Measurements from ENCODE around the gene SLC26A4. TPM values are rescaled to one million over a fixed set of nuclear protein-coding genes. Genes with fewer than 3 reads are reported as not detected.

The SLC26A4 gene
- total RNA-seq, 4 donors from 2014 or later, result 0.17 to 0.44 (median 0.29) TPM; not detected in 1

DNA sequence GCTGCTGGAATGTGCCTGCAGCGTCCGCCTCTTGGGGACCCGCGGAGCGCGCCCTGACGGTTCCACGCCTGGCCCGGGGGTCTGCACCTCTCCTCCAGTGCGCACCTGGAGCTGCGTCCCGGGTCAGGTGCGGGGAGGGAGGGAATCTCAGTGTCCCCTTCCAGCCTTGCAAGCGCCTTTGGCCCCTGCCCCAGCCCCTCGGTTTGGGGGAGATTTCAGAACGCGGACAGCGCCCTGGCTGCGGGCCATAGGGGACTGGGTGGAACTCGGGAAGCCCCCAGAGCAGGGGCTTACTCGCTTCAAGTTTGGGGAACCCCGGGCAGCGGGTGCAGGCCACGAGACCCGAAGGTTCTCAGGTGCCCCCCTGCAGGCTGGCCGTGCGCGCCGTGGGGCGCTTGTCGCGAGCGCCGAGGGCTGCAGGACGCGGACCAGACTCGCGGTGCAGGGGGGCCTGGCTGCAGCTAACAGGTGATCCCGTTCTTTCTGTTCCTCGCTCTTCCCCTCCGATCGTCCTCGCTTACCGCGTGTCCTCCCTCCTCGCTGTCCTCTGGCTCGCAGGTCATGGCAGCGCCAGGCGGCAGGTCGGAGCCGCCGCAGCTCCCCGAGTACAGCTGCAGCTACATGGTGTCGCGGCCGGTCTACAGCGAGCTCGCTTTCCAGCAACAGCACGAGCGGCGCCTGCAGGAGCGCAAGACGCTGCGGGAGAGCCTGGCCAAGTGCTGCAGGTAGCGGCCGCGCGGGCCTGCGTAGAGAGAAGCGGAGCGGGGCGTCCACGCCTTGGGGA lies 645 bp downstream of the SLC26A4 start:
- H3K4me3 ChIP-seq (ENCODE audit: low read depth, poor library complexity, severe bottlenecking), result peak overlapping the region; percentile 23
- no peak for TF ChIP-seq POLR2A (IDR thresholded peaks at IDR 0.05)
- TF ChIP-seq, protein P1, sequence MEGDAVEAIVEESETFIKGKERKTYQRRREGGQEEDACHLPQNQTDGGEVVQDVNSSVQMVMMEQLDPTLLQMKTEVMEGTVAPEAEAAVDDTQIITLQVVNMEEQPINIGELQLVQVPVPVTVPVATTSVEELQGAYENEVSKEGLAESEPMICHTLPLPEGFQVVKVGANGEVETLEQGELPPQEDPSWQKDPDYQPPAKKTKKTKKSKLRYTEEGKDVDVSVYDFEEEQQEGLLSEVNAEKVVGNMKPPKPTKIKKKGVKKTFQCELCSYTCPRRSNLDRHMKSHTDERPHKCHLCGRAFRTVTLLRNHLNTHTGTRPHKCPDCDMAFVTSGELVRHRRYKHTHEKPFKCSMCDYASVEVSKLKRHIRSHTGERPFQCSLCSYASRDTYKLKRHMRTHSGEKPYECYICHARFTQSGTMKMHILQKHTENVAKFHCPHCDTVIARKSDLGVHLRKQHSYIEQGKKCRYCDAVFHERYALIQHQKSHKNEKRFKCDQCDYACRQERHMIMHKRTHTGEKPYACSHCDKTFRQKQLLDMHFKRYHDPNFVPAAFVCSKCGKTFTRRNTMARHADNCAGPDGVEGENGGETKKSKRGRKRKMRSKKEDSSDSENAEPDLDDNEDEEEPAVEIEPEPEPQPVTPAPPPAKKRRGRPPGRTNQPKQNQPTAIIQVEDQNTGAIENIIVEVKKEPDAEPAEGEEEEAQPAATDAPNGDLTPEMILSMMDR (IDR thresholded peaks at IDR 0.05), result no peak
- DNase-seq (ENCODE audit: low spot score in 2 of 2), result peak in 1 of 2 donors; percentile 85
- WGBS, 2 donors, result 0 to 1% methylated on average over 32 to 48 of the region's 73 CpGs
- intact Hi-C loops (cut with DNase I; ENCODE audit: low total_unique reads), result no loop called here

DNA sequence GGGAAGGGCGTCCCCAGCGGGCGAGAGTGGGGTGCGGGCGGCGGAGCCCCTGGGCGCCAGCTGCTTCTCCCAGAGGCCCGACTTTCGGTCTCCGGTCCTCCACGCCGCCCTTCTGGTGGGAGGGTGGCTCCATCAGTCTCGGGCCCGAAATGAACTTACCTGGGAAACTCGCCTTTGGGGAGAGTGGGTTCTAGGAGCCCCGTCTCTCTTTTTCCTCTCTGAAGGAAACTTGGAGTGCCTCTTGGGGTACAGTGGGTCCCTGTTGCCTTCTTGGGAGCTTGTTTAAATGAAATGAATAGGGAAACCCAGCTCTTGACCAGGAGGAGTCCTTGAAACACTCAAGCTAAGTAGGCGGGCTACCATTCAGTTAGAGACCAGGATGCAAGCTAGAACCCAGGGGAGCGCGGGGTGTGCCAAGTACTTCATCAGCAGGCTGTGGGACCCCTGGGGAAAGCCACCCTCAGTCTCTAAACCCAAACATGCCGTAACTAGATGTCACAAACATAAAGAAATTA lies 1.3 kb downstream of the SLC26A4 start:
- TF ChIP-seq, protein P1 (IDR thresholded peaks at IDR 0.05), result no peak
- TF ChIP-seq POLR2A (IDR thresholded peaks at IDR 0.05), result no peak
- peak overlapping the region; percentile 23 for H3K4me3 ChIP-seq (ENCODE audit: low read depth, poor library complexity, severe bottlenecking)
- WGBS, 2 donors, result 28% methylated on average over 8 to 10 of the region's 20 CpGs
- DNase-seq (ENCODE audit: low spot score in 2 of 2), result no peak
- intact Hi-C loops (cut with DNase I; ENCODE audit: low total_unique reads), result no loop called here

DNA sequence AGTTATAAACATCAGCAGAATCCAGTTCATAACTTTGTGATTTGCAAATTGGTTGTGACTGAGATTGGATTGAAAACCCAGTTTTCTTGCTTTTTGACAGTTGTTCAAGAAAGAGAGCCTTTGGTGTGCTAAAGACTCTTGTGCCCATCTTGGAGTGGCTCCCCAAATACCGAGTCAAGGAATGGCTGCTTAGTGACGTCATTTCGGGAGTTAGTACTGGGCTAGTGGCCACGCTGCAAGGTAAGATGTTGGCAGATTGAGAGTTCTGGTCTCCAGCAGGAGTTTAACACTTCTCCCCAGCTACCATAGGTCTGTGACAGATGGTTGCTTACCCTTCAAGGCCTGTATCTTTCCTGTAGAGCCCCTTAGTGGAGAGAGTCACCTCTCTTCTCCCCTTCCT lies 2.6 kb downstream of the SLC26A4 start:
- no peak overlapping the region for H3K4me3 ChIP-seq (ENCODE audit: low read depth, poor library complexity, severe bottlenecking)
- DNase-seq (ENCODE audit: low spot score in 2 of 2), result no peak
- WGBS, 2 donors, result 82 to 90% methylated on average over 4 of the region's 4 CpGs
- TF ChIP-seq POLR2A (IDR thresholded peaks at IDR 0.05), result no peak
- TF ChIP-seq, protein P1 (IDR thresholded peaks at IDR 0.05), result no peak
- intact Hi-C loops (cut with DNase I; ENCODE audit: low total_unique reads), result no loop called here

DNA sequence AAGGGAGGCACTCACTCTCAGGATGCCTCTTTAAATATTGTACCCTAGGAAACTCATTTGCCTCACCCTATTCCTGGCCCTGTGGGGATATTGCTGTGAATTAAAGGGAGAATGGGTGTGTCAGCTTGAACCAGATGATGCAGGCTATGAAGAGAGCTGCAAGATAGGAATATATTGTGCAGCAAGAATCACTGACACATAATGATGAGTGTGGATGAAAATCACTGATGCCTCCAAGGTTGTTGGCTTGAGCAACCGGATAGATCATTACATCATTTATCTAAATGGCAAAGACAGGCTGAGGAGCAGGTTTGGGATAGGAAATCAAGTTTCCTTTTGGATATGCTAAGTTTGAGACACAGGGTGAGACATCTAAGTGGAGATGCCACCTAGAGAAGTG lies 6.2 kb downstream of the SLC26A4 start:
- intact Hi-C loops (cut with DNase I; ENCODE audit: low total_unique reads), result no loop called here
- DNase-seq (ENCODE audit: low spot score in 2 of 2), result no peak
- WGBS, 2 donors, result 55 to 58% methylated on average over 1 of the region's 1 CpG
- no peak overlapping the region for H3K4me3 ChIP-seq (ENCODE audit: low read depth, poor library complexity, severe bottlenecking)
- no peak for TF ChIP-seq POLR2A (IDR thresholded peaks at IDR 0.05)
- TF ChIP-seq, protein P1 (IDR thresholded peaks at IDR 0.05), result no peak

DNA sequence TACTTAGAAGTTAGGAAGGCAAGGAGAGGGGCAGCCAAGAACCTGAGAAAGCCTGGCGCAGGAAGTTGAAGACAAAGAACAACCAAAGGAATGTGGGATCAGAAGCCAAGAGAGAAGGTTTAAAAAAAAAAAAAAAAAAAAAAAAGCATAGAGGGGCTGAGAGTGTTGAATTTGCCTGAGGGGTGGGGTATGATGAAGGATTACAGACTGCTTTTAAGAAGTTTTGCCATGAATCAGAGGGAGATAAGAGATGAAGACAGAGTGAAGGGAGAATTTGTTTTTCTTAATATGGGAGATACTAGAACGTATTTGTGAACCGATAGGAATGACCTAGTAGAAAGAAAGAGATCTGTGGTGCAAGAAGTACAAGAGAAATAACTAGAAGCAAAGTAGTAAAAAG lies 6.7 kb downstream of the SLC26A4 start:
- intact Hi-C loops (cut with DNase I; ENCODE audit: low total_unique reads), result no loop called here
- H3K4me3 ChIP-seq (ENCODE audit: low read depth, poor library complexity, severe bottlenecking), result no peak overlapping the region
- no peak for TF ChIP-seq POLR2A (IDR thresholded peaks at IDR 0.05)
- TF ChIP-seq, protein P1 (IDR thresholded peaks at IDR 0.05), result no peak
- DNase-seq (ENCODE audit: low spot score in 2 of 2), result no peak
- WGBS, 2 donors, result 54 to 71% methylated on average over 3 of the region's 3 CpGs
